Esophagus squamous epithelium (tissue), 4 donors: ENCODE data around the gene TUBA4A.

Experiments used
- CTCF ChIP-seq, 6 experiments: fragments of 450-650 bp in 4 of 6; fragments of 200-600 bp in 2 of 6; sonication (generic) in 2 of 6; IDR thresholded peaks; one replicate each; pipeline ENCODE4 v1.5.1; 2016 to 2019; ENCODE audit warnings: antibody characterized with exemption in 6 of 6, mild to moderate bottlenecking in 4 of 6, moderate library complexity in 4 of 6
- POLR2A ChIP-seq, 4 donors: fragments of 450-650 bp; IDR thresholded peaks; one replicate each; pipeline ENCODE4 v1.6.1; 2017; ENCODE audit warnings: antibody characterized with exemption in 4 of 4, mild to moderate bottlenecking in 4 of 4, moderate library complexity in 3 of 4

- TF ChIP-seq CTCF (IDR thresholded peaks at IDR 0.05) (no peak), POLR2A (IDR thresholded peaks at IDR 0.05) (no peak)
Observed at GRCh38 chr2:219205981-219206327, 47.8 kb downstream of the TUBA4A start.
